Stimulated activated naive CD4-positive, alpha-beta T cell treated with Interleukin-2 at 50 U/mL for 16 hours (primary cell): ENCODE data around the gene GBA2.
A peak's percentile ranks its signal among the peaks of the same experiment; 100 is the strongest.

Experiments used
- DNase-seq: peaks from one replicate; lab custom pipeline; 2025; lab: John Stamatoyannopoulos, UW

GBA2 gene

GRCh38 chr9:35690614-35691333 is 58.3 kb downstream of the GBA2 start:
- DNase-seq, result peak; percentile 32

- no peak for DNase-seq
These were observed 58.8 kb downstream of the GBA2 start for GRCh38 chr9:35690294-35690613.

GRCh38 chr9:35689542-35690293 is 59.3 kb downstream of the GBA2 start, which contains the start of gene TPM2:
Gene TPM2 (minus strand): TSS chr9:35689925. CDS start chr9:35689817, 108 bp downstream.
- DNase-seq, result no peak

- DNase-seq, result no peak
These were observed 60.2 kb downstream of the GBA2 start for GRCh38 chr9:35688558-35689541.

GRCh38 chr9:35687972-35688557 is 61.0 kb downstream of the GBA2 start:
- no peak for DNase-seq

- no peak for DNase-seq
These were observed 61.7 kb downstream of the GBA2 start for GRCh38 chr9:35687306-35687705.
